Stomach (tissue), 4 donors: ENCODE data around the gene ASIC2.

Source experiments
- CTCF ChIP-seq, 7 experiments: fragments of 450-650 bp in 4 of 7; fragments of 200-600 bp in 3 of 7; sonication (generic) in 3 of 7; IDR thresholded peaks; one replicate each; pipeline ENCODE4 v1.5.1; 2016 to 2019; ENCODE audit warnings: antibody characterized with exemption in 7 of 7, control low read depth in 2 of 7, mild to moderate bottlenecking in 1 of 7
- EP300 ChIP-seq: sonication (generic); formaldehyde crosslinking; IDR thresholded peaks from one replicate; pipeline ENCODE4 v1.6.1; 2017; ENCODE audit warnings: antibody characterized with exemption

- no peak for TF ChIP-seq CTCF (IDR thresholded peaks at IDR 0.05)
- TF ChIP-seq EP300, result no peak
Measured at GRCh38 chr17:33154869-33155455, 138.1 kb downstream of the ASIC2 start.
